ENCODE results near the gene VSTM4.

The VSTM4 gene

DNA sequence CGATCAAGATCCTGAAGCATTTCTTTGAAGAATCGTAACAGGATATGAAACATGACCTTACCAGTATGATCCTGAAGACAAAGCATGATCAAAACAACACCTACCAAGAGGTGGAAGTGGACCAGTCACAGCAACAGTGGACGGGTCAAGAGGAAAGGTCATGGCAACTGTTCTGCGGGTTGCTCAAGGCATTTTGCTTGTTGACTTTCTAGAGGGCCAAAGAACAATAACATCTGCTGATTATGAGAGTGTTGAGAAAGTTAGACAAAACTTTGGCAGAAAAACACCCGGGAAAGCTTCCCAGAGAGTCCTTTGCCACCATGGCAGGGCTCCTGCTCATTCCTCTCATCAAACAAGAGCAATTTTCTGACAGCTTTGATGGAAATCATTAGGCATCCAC is 110.1 kb downstream of the VSTM4 start:
- DNase-seq (ENCODE audit: low read depth) = no peak

DNA sequence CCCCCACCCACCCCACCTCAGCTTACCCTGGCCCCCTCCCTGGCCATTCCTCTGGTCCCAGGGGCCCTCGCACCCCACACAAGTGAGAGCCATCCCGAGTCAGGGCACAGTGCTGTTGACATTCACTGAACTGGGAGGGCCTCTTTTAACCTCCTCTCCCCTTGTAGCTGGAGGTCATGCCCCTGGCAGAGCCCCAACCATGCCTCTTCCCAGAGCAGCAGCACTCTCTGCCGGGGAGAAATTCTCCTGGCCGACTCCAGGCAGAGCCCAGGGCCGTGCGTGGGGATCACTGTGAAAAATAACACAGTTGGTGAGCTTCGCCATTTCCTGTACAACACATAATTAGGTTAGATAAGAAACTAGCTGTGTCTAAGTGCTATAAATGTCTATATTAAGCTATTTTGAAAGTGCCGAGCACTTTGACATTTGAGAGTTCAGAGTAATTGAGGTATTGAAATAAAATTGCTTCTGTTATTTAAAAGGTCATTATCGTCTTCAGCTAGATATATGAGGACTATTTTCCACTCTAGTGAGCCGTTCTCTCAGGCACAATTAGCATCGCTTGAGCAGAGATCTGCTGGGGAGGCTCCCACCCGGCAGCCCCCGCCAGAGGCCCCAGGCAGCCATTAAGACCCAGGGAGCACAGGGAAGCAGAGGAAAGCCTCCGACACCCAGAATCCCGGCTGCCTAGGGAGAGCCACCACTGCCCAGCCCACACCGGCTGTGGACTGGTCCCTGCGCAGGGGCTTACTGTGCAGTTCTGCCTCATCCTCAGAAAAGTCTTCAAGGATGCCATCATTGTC is 113.3 kb downstream of the VSTM4 start:
- no peak for DNase-seq (ENCODE audit: low read depth)

DNA sequence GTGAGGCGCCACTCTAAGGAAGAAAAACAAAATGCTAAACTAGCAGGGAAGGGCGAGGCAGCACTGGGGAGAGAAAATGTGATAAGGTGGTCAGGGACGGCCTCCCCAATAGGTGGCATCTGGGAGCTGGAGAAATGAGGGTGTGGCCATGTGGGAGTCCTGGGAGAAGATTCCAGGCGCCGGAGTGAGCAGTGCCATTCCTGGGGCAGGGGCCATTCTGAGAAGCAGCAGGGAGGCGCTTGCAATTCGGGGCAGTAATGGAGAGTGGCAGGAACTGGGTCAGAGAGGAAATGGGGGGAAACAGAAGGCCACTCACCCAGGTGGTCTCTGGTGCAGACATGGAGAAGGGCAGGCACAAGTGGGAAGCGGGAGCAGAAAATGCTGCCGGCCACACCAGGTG is 113.9 kb downstream of the VSTM4 start:
- DNase-seq (ENCODE audit: low read depth) = no peak

DNA sequence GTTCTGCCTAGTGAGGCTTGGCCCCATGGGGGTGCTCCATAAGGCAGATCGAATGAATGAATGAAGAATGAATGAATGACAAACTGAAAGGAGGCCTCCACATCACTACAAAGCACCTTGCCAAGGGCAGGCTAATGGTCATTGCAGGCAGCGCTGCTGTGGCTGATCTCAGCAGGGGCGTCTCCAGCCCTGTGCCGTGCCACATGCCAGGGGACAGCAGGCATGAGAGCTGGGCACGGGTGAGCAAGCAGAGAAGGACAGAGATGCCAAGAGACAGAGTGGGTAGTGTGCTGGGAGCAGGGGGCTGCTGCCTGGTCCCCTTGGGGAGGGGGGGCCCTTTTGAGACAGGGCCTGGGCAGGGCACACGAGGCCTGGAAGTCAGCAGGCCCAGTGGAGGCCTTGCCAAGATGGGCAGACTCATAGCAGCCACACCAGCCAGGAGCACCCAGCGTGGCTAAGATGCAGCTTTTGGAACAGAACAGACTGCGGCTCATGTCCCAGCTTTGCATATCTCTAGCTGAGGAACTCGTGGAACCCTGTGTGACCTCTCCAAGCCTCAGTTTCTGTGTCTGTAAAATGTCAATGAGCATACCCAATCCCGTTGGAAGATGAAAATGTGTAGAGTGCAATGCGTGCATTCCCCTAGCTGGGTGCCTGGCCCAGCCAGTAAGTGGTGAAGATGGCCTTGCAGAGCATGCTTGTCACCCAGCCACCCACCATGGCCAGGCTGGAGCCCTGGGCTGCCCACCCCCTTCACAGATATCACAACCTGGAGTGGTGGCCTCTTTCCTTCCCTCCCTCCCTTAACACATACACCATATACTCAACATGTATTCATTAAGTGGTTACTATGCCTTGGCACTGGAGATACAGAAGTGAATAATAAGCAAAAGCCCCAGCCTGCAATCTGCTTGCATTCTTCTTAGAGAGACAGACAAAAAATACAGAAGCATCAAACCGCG is 114.6 kb downstream of the VSTM4 start:
- DNase-seq (ENCODE audit: low read depth) = no peak

DNA sequence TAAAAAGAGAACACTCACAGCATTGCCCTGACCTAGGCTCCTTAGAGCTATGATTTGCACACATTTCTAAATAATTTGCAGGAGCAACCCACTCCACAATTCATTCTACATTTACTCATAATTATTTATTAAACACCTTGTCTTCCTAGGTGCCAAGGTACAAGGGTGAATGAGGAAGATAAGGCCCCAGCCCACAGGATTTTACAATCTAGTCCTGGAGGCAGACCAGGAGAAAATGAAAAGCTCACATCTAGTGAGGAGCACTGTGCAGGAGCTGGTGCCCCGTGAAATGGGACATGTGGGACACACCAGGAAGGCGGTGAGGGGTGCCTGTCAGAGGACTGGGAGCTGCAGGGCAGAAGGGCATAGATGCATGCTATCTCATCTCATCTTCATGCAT is 116.0 kb downstream of the VSTM4 start:
- no peak for DNase-seq (ENCODE audit: low read depth)

DNA sequence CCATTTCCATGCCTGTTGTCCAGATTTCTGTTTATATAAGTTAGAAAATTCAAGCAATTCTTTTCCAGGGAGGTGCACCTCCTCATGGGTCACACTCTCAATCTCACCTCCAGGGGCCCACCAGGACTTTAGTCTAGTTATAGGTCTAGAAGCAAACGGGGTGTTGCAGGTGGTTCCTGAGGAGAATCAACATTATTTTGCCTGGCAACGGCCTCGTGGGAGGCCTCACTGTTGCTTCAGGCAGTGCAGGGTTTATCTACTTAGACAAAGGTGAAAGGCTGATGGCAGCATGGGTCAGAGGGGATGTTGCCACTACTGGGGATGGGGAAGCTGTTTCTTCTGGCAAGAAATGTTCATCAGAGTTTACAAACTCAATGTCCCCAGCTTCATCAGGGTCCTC is 119.0 kb downstream of the VSTM4 start:
- no peak for DNase-seq (ENCODE audit: low read depth)

DNA sequence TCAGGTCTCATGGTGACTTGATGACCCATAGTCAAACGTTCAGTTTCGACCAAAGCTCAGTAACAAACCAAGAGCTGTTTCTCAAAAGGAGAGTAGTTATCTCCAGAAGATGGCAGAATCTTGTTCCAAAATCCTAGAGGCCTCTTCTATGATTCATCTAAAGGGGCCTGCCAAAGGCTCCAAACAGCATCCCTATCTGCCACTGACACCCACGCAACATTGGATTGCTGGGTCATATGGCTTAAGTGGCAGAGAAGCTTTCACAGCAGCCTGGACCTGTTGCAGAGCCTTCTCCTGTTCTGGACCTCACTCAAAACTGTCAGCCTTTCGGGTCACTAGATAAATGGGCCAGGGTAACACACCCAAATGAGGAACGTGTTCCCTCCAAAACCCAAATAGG is 121.7 kb downstream of the VSTM4 start:
- DNase-seq (ENCODE audit: low read depth) = no peak

DNA sequence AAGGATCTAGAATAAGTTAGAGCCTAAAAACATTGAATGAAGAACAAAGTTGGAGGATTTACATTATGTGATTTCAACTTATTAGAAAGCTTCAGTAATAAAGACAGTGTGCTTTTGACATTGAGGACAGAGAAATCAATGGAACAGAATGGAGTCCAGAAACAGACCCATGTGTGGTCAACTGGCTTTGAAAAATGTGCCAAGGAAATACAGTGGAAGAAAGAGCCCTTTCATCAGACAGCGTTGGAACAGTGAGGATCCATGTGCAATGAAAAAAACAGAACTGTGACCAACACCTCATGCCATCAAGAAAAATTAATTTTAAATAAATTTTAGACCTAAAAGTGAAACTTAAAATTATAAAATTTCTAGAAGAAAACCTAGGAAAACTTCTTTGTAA is 125.1 kb downstream of the VSTM4 start:
- no peak for DNase-seq (ENCODE audit: low read depth)

DNA sequence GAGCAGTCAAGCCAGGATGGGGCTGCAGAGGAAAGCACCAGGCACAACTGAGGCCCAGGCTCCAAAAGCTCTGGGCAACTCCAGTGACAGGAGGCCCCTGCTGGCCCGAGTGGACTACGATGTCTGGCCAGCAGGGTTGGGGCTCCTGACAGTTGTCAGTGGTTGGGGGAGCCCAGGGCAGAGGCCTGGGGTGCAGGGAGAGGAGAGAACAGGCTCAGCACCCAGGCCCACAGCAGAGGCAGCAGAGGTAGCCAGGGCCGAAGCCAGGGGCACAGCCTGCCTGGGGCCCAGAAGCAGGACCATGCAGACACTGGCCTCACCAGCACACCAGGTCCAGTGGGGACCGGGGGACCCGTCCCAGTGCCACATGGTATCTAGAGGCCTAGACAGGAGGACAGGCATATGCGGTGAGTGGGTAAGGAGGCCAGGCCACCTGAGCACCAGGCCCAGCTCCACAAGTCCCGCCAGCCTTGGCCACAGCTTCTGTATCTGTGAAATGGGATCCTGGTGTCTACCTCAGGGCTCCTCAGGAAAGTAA is 129.6 kb downstream of the VSTM4 start:
- no peak for DNase-seq (ENCODE audit: low read depth)

DNA sequence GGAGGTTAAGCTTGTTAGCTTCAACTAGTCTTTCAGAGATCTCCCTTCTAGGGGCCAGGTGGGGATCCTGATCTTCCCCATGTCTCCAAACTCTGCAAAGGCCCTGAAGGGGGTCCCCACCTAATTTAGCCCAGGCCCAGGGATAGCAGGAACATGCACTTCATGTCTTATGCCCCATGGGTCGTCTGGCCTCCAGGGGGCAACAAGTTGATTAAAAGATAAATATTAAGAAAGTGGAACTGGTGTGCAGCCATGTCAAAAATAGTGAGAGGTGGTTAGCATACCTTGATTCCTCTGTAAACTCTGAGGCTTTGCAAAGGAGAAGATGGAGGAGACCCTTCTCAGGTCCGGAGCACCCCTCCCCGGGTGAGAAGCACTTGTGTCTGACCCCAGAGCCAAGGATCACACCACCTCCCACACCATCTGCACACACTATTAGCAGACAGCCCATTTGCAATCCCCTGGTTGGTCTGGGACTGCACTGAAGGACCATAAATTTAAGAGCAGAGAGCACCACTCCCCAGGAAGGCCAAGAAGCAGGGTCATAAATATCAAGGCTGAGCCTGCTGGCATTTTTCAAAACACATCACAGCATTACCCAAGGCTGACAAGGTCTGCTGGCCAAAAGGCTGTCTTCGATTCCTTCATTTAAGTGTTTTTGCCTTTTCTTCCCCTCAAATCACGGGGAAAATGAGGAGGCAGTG is 131.5 kb downstream of the VSTM4 start:
- DNase-seq (ENCODE audit: low read depth) = no peak

DNA sequence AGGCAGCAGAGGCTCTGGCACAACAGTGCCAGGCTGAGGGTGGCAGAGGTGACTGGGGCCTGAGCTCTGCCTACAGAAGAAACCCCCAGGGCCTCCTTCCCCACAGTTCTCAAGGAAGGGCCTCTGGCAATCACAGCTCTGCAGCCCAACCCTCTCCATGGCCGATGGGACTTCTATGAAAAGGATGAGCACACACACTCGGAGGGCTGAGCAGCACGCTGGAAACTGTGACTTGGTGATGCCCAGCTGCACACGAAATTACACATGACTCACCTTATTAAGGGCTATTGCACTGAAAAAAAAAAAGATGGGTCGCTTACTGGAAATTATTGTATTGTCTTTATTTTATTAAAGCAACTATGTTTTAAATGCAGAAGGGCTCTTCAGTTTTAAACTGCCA is 132.7 kb downstream of the VSTM4 start:
- DNase-seq (ENCODE audit: low read depth) = no peak

DNA sequence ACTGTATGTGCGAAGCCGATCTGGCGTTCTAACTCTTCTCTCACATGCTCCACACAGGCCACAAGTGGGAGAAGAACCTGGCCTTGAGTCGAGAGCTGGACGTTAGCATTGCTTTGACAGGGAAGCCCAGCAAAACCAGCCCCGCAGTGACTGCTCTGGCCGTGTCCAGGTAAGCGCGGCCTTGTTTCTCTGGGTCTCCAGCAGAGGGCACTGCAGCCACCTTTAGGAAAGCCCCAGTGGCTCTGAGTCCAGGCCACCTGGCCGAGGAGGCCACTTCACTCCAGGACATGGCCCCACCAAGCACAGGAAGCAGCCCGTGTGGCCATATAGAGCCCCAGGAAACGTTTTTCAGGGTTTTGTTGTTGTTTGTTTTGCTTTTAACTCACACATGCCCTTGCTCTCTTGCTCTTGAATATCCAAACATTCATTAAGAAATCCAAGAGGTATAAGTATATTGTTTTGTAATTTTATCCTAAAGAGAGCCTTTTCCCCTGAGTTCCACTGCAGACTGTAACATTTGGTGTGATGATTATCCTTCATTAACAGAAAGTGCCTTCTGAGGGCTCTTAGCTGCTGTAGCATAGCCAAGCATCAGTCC is 133.9 kb downstream of the VSTM4 start:
- no peak for DNase-seq (ENCODE audit: low read depth)

DNA sequence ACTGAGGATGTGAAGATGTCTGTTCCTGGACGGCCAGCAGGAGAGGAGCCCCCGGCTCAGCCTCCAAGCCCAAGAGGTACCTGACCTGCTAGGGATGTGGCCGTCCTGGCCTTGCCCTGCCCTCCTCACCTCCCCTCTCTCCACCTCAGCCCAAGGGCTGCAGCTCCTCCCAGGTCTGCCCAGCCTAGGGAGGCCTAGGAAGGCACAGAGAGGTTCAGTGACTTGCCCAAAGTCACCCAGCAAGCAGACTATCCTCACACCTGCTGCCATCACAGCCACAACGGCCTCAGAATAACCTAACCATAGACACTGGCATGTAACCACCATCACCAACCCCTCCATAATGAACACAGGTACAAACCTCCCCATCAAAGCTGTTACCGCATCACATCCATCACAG is 137.0 kb downstream of the VSTM4 start:
- no peak for DNase-seq (ENCODE audit: low read depth)

DNA sequence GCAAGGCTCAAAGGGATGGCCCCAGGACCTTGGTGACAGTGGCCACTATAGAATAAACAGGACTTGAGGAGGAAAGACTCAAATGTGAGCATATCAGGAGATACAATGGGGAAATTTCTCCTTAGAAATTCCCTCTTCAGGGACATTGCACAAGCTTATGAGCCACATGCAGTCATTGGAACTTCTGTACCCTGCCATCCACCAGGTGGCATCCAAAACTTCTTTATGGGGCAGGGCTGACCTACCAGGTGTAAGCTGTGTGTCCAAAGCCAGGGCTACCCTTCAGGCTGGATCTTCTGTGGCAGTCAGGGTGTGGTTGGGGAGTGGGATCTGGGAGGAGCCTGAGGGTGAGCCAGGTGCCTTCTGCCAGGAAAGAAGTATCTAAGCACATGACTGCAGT is 139.1 kb downstream of the VSTM4 start:
- no peak for DNase-seq (ENCODE audit: low read depth)

DNA sequence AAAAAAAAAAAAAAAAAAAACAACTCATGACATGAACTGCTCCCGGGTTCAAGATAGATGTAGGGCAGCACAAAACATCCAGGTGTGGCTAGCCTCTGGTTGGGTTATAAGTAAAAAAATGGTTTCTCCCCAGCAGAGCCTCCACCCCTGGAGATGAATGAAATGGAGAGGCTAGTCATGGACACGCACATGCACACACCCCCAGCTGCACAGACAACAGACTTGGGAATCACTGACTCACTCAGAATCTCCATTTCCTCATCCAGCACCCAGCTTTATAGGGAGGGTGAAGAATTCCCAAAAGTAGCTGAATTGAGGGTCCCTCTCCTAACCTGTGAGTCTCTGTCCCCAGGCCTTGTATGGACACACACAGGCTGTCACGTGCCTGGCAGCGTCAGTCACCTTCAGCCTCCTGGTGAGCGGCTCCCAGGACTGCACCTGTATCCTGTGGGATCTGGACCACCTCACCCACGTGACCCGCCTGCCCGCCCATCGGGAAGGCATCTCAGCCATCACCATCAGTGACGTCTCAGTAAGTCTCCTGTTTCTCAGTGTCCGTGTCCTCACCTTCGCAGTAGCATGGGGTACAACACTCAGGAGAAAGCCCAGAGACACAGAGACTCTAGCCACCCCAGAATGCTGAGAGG is 140.7 kb downstream of the VSTM4 start:
- no peak for DNase-seq (ENCODE audit: low read depth)

DNA sequence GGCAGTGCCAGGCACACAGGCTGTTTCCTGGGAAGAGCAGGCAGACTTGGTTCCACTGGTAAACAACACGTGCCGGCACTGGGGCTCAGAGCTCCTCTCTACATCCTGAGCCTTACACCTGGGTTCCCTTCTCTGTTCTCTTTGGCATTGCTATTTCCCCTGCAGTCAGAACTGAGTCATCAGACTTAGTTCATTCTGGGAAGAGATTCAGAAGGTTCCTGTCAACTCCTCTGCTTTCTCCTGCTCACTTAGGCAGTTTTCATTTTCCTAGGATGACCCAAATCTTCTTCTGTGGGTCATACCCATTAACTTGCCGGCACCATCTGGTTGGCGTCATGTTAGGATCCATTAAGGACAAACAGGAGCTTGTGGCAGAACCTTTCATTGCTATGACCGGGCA is 142.3 kb downstream of the VSTM4 start:
- no peak for DNase-seq (ENCODE audit: low read depth)

DNA sequence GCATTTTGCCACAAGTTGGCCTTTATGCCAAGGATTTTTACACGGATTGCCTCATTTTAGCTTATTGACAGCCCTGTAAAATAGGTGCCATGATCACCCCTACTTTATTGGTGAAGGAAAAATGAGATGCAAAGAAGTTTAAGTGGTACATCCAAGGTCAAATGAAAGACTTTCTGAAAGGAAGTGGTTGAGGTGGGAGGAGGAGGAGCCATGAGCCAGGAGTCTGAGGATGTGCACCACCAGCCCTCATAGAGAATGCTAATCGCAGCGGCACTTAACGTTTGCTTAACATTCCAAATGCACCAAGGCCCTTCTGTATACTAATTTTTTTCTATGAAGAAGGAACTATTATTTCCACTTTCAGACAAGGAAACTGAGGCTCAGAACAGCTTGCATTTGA is 144.7 kb downstream of the VSTM4 start:
- DNase-seq (ENCODE audit: low read depth) = no peak

DNA sequence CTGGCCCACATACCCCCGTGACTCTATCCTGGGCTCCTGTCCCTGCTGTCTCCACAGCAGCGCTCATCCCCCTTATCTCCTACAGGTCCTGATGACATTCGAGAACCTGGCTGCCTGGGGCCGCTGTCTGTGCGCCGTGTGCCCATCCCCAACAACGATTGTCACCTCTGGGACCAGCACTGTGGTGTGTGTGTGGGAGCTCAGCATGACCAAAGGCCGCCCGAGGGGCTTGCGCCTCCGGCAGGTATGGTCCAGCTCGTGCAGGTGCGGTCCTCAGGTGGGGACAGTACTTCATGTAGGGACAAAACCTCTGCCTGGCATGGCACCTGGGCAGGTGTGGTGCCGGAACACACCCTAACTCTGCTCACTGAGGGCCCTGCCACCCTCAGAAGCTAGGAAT is 145.3 kb downstream of the VSTM4 start:
- DNase-seq (ENCODE audit: low read depth) = no peak

DNA sequence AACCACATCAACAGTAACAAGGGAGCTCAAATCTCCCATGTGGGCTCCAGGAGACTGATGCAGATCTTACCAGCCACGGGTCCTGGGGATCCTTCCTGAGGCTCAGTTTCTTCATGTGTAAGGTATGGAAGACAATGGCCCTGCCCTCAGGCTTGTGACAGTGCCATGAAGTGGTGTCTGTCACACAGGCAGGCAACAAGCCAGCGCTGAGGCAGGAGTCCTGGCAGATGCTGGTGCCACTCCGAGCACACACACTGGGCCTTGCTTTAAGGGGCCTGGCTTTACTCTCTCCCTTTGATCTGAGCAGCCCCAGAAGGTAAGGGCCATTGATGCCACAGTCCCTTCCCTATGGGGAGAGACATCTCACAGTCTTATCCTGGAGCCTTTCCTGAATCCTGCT is 147.3 kb downstream of the VSTM4 start:
- no peak for DNase-seq (ENCODE audit: low read depth)

DNA sequence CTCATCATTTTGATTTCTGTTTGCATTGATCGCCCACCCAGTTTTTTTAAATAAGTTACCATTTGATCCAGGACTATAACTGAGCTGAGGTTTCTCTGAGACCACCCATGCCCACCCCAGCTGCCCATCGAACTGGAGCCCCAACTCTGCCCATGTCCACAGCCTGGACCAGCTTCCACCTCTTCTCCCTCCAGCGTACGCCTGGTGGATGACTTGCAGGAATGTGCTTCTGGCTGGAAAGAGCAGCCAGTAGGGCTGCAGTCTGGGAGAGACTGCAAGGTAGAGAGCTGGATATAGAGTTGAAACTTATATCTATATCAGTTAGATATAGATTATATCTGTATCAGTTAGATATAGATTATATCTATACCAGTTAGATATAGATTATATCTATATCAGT is 149.9 kb downstream of the VSTM4 start:
- DNase-seq (ENCODE audit: low read depth) = no peak
